RCC 7860 (cell line): ENCODE measurements around the gene ADAM12.

ENCODE experiments used
- DNase-seq: peaks from one replicate; pipeline ENCODE4 v3.0.0-alpha.2; 2015; ENCODE audit warnings: low spot score
- FAIRE-seq: peaks from 2 replicates; lab custom pipeline; 2012; peaks lifted over from hg19 to GRCh38; lab: Jason Lieb, UNC

Gene ADAM12

GRCh38 chr10:126158133-126158892 is 230.0 kb downstream of the ADAM12 start:
- FAIRE-seq = no peak
- DNase-seq = no peak

DNA sequence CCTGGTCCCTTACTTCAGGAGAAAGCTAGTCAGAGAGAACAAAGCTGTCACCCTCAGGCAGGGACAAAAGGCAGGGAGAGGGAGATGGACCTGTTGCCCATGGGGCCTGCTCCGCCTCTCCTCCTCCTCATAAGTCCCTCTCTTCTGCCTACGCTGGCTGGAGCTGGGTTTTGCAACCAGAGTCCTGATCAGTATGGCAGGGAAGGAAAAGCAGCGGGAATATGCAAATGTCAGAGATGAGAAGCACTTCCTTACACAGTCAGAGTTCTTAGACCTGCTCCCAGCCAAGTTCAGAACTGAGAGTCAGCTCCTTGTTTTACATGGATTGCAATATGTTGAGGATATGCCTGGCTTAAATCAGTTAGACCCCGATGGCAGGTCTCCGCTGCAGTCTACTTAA is 231.1 kb downstream of the ADAM12 start:
- DNase-seq = no peak
- FAIRE-seq = no peak

GRCh38 chr10:126156503-126156902 is 231.8 kb downstream of the ADAM12 start:
- no peak for DNase-seq
- FAIRE-seq = no peak

- no peak for FAIRE-seq
- DNase-seq = no peak
Measured at GRCh38 chr10:126156012-126156411, 232.3 kb downstream of the ADAM12 start.

DNA sequence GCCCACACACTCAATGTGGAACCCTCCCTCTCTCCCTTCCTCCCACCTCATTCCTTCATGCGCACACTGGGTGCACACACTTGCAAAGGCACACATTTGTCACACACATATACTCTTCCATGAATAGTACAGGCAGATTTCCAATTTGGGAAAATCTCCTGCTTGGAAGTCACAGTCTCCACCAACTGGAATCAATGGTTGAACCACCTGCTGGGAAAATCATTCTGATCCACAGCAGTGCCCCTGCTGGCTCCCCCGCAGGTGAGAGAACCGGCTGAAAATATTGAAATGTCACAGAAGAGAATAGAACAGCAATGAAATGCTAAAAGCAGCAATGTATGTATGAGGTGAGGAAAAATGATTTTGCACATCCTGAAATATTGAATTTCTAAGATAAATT is 232.7 kb downstream of the ADAM12 start:
- FAIRE-seq = no peak
- DNase-seq = no peak

DNA sequence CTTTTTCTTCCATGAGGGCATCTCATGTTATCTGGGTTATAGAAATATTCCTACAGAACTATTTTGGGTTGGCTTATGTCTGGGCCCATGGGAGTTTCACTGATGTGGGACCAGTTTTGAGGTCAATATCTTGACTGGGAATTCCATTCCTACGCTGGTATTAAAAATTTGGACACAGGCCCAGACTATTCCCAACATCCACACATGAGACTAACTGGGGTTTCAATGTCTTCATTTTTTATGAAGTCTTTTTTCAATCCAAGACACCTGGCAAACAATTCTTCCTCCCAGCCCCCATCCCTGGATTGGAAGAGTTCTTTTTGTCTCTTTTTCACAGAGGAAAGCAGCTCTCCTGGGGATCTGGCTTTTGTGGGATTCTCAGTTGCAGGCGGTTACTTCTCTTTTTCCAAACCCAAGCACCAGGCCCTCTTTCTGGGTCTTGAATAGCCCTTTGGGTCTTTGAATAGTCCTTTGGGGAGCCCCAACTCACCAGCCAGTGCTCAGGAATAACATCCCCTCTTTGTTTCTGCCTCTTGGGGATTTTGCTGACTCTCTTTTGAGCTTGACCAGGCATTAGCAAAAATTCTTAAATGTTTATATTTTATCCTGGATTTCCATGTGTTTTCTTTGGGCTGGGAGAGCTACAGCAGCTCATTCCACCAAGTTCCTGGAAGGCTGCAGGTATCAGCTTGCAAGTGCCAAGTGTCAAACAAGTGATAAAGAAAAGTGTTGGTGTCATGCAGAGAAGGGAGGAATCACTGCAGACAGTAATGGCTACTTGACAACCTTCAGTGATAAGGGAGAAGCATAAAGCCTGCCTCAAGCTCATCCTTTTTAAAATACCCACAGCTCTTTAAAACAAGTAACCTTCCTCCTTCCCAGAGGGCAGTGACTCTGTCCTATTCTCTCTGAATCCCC is 234.3 kb downstream of the ADAM12 start:
- no peak for DNase-seq
- no peak for FAIRE-seq

DNA sequence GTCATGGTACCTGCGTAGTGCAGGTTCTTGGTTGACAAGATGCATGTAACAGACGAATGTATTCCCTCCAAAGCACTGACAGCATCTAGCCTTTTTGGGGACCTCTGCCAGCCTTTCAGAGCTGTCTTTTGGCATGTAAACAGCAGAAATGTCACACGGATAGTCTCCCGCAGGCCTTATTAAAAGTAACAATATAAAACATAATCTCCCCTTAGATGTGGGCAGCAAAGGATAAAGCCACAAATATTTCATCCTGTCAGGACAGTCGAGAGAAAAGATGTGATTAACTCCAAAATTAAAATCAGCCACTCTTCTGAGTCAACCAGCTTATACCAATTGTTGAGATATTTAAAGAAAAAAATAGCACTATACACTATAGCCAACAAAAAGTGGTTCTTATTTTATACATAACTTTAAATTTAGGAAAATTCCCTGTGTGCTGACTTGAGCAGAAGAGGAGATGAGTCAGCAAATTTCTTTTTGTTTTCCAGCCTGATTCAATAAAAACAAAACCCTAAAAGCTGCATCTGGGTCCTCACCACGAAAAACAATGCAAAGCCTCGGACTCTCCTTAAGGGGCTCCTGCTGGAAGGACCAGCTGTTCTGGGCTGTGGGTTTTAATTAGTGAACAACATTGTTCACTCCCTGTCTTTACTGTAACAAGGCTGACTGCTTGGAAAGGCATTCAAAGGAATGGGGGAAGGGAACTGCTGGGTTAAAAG is 240.2 kb downstream of the ADAM12 start:
- DNase-seq (peak; percentile 18), FAIRE-seq (peak; percentile 55)

GRCh38 chr10:126146771-126147170 is 241.5 kb downstream of the ADAM12 start:
- FAIRE-seq (no peak), DNase-seq (no peak)

DNA sequence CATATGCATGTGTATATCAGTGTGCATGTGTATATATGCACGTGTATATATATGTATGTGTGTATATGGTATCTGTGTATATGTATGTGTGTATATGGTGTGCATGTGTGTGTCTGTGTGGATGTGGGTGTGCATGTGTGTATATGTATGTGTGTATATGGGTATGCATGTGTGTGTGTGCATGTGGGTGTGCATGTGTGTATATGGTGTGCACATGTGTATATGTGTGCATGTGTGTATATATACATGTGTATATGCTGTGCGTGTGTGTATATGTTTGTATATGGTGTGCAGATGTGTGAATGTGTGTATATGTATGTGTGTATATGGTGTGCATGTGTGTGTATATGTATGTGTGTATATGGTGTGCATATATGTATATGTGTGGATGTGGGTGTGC is 245.2 kb downstream of the ADAM12 start:
- no peak for FAIRE-seq
- DNase-seq = no peak

- FAIRE-seq = no peak
- no peak for DNase-seq
Measured at GRCh38 chr10:126140746-126141273, 247.5 kb downstream of the ADAM12 start.

GRCh38 chr10:126137562-126138221 is 250.6 kb downstream of the ADAM12 start:
- no peak for FAIRE-seq
- DNase-seq = no peak

DNA sequence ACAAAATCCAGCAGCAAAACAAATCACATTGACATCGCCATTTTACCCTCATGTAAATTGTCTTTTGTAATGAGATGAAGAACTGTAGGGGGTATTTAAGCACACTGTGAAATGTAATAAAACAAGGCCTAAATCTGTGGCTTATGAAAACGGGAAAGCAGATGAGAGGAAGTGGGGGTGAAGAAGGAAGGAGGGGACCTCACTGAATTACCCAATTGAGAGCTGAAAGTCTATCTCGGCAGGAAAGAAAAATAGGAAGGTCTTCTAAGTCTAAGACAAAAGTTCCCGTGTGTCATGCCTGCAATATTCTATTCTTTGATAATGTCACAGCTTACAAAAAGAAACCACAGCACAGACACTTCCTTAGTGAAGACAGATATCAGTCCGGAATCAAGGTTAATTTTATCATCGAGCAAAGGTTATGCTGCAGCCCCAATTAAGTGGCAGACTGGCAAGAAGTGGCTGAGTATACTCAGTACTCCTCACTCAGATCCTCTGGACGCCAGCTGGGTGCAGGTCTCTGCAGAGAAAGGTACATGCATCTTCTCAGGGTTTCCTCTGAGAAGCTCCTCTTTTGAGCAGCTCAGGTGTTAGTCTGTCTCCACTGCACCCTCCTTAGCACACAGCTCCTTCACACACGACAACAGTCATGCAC is 252.2 kb downstream of the ADAM12 start:
- FAIRE-seq (no peak), DNase-seq (no peak)

GRCh38 chr10:126135177-126135576 is 253.1 kb downstream of the ADAM12 start:
- FAIRE-seq (no peak), DNase-seq (no peak)

DNA sequence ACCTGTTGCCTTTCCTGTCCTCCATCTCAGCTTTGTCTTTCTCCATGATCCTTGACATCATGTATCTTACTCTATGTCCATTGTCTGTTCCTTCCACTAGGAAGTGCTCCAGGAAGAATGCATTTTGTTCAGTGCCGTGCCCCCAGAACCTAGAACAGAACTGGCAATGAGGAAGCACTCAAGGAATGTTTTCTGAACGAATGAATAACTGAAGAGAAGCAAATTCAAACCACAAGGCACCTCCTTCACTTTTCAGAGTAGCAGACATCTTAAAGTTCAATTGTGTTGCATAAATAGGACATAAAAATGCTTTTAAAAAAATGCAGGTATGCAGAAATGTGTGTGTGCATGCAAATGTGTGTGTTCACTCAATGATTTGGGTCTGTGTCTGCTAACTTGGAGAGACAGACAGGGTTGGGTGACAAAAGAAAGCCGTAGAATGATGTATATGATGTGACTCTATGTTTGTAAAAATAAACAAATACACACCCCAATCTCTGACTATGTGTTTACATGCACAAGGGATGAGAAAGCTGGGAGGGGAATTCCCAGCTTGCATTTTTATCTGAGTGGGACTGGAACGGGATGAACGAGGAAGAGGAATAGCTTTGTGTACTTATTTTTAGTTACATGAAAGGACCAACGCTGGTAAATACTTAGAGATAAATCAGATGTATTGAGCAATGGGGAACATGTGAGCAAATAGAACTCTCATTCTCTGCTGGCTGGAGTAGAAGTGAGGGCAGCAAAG is 254.2 kb downstream of the ADAM12 start:
- FAIRE-seq (no peak), DNase-seq (no peak)

GRCh38 chr10:126133082-126133620 is 255.1 kb downstream of the ADAM12 start:
- no peak for DNase-seq
- no peak for FAIRE-seq

DNA sequence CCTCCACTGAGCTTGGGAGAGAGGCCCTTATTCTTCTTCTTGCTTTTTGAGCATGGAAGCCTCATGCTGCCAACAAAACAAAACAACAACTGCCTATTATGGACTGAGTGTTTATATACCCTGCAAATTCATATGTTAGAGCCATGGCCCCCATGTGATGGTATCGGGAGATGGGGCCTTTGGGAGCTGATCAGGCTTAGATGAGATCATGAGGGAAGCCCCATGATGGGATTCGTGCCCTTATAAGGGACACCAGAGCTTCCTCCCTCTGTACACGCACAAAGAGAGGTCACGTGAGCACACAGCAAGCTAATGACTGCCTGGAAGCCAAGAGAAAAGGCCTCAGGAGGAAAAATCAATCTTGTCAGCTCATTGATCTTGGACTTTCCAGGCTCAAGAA is 256.9 kb downstream of the ADAM12 start:
- DNase-seq (no peak), FAIRE-seq (no peak)

DNA sequence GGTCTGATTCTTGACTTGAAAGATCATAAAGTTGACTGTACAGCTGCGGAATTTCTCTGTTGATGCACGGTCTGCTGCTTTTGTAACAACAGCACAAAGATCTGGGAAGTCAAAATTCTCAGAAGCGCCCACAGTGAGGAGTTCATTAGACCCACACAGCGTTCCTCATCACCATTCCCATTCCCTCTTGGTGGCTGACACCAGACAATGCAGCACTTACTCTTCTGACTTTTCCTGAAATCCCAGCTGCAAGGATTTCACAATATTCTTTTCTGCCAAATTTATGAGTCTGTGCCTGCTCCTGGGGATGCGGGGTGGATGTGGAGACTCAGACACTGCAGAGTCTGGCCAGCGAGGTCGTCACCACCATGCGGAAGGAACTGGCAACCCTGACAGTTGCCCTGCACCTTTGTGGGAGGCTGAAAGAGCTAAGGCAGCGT is 258.0 kb downstream of the ADAM12 start:
- no peak for DNase-seq
- no peak for FAIRE-seq

GRCh38 chr10:126129026-126129425 is 259.3 kb downstream of the ADAM12 start:
- DNase-seq (no peak), FAIRE-seq (no peak)

DNA sequence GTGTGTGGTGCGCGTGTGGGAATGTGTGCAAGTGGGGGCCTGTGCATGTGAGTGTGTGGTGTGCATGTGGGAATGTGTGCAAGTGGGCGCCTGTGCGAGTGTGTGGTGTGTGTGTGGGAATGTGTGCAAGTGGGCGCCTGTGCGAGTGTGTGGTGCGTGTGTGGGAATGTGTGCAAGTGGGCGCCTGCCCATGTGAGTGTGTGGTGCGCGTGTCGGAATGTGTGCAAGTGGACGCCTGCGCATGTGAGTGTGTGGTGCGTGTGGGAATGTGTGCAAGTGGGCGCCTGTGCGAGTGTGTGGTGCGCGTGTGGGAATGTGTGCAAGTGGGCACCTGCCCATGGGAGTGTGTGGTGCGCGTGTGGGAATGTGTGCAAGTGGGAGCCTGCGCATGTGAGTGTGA is 259.7 kb downstream of the ADAM12 start:
- FAIRE-seq (no peak), DNase-seq (no peak)
